Activated CD4-positive, alpha-beta memory T cell treated with anti-CD3 and anti-CD28 coated beads, Interleukin-2, amount 10 ng/mL, durations not matched to agents 7 days and 5 days (primary cell): ENCODE data around the gene C15orf40. TPM values are rescaled to one million over a fixed set of nuclear protein-coding genes. Genes with fewer than 3 reads are reported as not detected.
"Not testable (repeated sequence)": the region's sequence is repeated elsewhere in the genome, so short reads cannot be mapped to it uniquely, and the experiment has no call there.

Source experiments
- CTCF ChIA-PET: fragments of 350-600 bp; sonication (Branson Sonifier 250); formaldehyde crosslinking; loops from one replicate; lab custom pipeline; 2021; ENCODE audit warnings: antibody characterized with exemption, inconsistent platforms; lab: Charles Lee
- POLR2A ChIA-PET: fragments of 350-600 bp; sonication (Branson Sonifier 250); formaldehyde crosslinking; loops from one replicate; lab custom pipeline; 2021; ENCODE audit warnings: antibody characterized with exemption; lab: Charles Lee
- DNase-seq: peaks from one replicate; pipeline ENCODE4 v3.0.0-alpha.2; 2020
- H3K27ac Mint-ChIP-seq: one replicate; pipeline ENCODE4 v1.8.0; 2021; ENCODE audit warnings: mild to moderate bottlenecking, mixed read lengths
- H3K27me3 Mint-ChIP-seq: one replicate; pipeline ENCODE4 v1.8.0; 2021; ENCODE audit warnings: mixed read lengths
- H3K36me3 Mint-ChIP-seq: one replicate; pipeline ENCODE4 v1.8.0; 2021; ENCODE audit warnings: low read depth, mixed read lengths
- H3K4me1 Mint-ChIP-seq: one replicate; pipeline ENCODE4 v1.8.0; 2021; ENCODE audit warnings: mixed read lengths
- H3K4me3 Mint-ChIP-seq: one replicate; pipeline ENCODE4 v1.8.0; 2021; ENCODE audit warnings: mild to moderate bottlenecking, mixed read lengths
- H3K9me3 Mint-ChIP-seq: one replicate; pipeline ENCODE4 v1.8.0; 2021; ENCODE audit warnings: mixed read lengths
- total RNA-seq, 2 experiments: library from RNA; stranded (reverse); gene quantifications; one replicate each; pipeline ENCODE4 v1.2.3, GENCODE V29; 2021

The C15orf40 gene
- total RNA-seq, 2 experiments from 2014 or later: 23.8 to 25.5 TPM

GRCh38 chr15:82945326-82945725, 66.1 kb downstream of the C15orf40 start:
- ChIA-PET POLR2A (no interaction called here), CTCF (no interaction called here)
- Mint-ChIP-seq H3K4me3 (no peak overlapping the region), H3K27ac (no peak overlapping the region), H3K9me3 (no peaks in the 10 kb centered on the region), H3K36me3 (peaks cover 8% of the 10 kb centered on the region), H3K4me1 (no peaks in the 10 kb centered on the region), H3K27me3 (peaks cover 24% of the 10 kb centered on the region)
- DNase-seq: no peak

- CTCF ChIA-PET: no interaction called here
Measured at GRCh38 chr15:82944821-82945220, 66.6 kb downstream of the C15orf40 start.

DNA sequence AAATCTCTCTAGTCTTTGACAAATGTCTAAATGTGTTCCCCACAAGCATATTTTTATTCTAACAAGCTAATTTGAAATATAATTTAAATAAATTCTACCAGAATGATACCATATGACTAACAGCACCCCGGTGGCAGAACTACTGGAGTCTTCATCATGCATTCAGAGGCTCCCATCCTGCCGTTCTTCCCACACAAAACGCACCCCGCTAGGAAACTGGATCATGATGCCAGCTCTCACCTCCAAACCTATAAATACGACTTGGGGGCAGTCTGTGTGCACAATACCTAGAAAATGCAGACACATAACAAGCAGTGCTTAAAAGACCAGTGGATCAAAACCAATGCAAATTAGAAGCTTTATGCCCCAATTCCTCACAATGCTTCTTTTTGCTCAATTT, 67.4 kb downstream of the C15orf40 start:
- peaks cover 24% of the 10 kb centered on the region for H3K27me3 Mint-ChIP-seq
- peaks cover 8% of the 10 kb centered on the region for H3K36me3 Mint-ChIP-seq
- ChIA-PET POLR2A (no interaction called here), CTCF (no interaction called here)
- no peak for DNase-seq
- H3K9me3 Mint-ChIP-seq: no peaks in the 10 kb centered on the region
- no peak overlapping the region for H3K27ac Mint-ChIP-seq
- H3K4me3 Mint-ChIP-seq: no peak overlapping the region
- H3K4me1 Mint-ChIP-seq: no peaks in the 10 kb centered on the region

More at GRCh38 chr15:82944821-82945220, 66.6 kb downstream of the C15orf40 start:
- Mint-ChIP-seq H3K4me1 (no peaks in the 10 kb centered on the region), H3K4me3 (no peak overlapping the region), H3K27ac (no peak overlapping the region), H3K36me3 (peaks cover 8% of the 10 kb centered on the region), H3K9me3 (no peaks in the 10 kb centered on the region), H3K27me3 (peaks cover 24% of the 10 kb centered on the region)
- no peak for DNase-seq
- POLR2A ChIA-PET: no interaction called here

DNA sequence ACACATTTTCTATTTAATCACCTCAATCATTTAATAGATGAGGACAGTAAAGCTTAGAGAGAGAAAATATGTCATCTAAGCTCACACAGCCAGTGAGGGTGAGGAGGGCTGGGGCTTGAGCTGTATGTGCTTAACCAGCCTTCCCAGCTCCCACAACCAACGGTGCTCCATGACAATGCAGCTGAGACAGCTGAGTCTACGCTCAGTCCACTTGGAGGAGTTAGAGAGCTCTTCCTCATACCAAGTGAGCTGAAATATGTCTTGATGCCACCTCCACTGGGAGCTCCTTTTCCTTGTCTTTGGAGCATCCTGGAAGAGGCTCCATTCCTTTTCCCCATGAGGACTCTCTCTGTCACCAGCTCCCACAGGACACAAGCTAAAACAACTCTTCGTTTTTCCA, 68.3 kb downstream of the C15orf40 start:
- Mint-ChIP-seq H3K4me3 (no peak overlapping the region), H3K27ac (no peak overlapping the region), H3K9me3 (no peaks in the 10 kb centered on the region), H3K4me1 (no peaks in the 10 kb centered on the region), H3K36me3 (peaks cover 8% of the 10 kb centered on the region), H3K27me3 (peaks cover 32% of the 10 kb centered on the region)
- POLR2A ChIA-PET: interaction anchor here (0.6 kb wide), 1 partner anchor 43 kb away, joined by 3 read pairs; the partner anchor contains the start of gene RAMAC
- DNase-seq: no peak
- CTCF ChIA-PET: no interaction called here

GRCh38 chr15:82942691-82943090, 68.7 kb downstream of the C15orf40 start:
- Mint-ChIP-seq H3K4me1 (no peaks in the 10 kb centered on the region), H3K27me3 (peaks cover 33% of the 10 kb centered on the region), H3K9me3 (no peaks in the 10 kb centered on the region), H3K36me3 (peaks cover 8% of the 10 kb centered on the region), H3K27ac (no peak overlapping the region), H3K4me3 (no peak overlapping the region)
- CTCF ChIA-PET: no interaction called here
- no peak for DNase-seq
- POLR2A ChIA-PET: no interaction called here

DNA sequence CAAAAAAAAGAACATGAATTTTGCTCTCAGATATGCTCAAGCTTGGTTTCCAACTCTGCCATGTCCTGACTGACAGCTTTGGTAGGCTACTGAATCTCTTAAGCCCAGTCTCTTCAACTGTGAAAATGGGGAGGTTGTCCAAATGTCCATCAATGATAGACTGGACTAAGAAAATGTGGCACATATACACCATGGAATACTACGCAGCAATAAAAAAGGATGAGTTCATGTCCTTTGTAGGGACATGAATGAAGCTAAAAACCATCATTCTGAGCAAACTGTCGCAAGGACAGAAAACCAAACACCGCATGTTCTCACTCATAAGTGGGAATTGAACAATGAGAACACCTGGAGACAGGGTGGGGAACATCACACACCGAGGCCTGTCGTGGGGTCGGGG, 71.8 kb downstream of the C15orf40 start:
- CTCF ChIA-PET, H3K36me3 Mint-ChIP-seq, H3K27ac Mint-ChIP-seq, DNase-seq, H3K4me1 Mint-ChIP-seq, H3K9me3 Mint-ChIP-seq, POLR2A ChIA-PET, H3K4me3 Mint-ChIP-seq: not testable (repeated sequence)
- peaks cover 28% of the 10 kb centered on the region for H3K27me3 Mint-ChIP-seq

Other genes starting within 250 kb of the C15orf40 start
- gene FSD2, start 205.6 kb downstream of the C15orf40 start, total RNA-seq: not detected
- gene WHAMM, start 202.0 kb downstream of the C15orf40 start, total RNA-seq: 10 to 100 TPM; 11.1 to 13.7 TPM
- gene HOMER2, start 58.9 kb downstream of the C15orf40 start, total RNA-seq: 10 to 100 TPM; 20.0 to 26.0 TPM
- gene RAMAC, start 25.4 kb downstream of the C15orf40 start, total RNA-seq: 10 to 100 TPM; 24.1 TPM
- gene BTBD1, start 55.6 kb upstream of the C15orf40 start, total RNA-seq: 10 to 100 TPM; 55.0 to 58.6 TPM
- 10 to 100 TPM; 20.4 to 22.0 TPM for gene TM6SF1, start 96.0 kb upstream of the C15orf40 start, total RNA-seq
- 10 to 100 TPM; 20.5 to 23.3 TPM for gene HDGFL3, start 196.2 kb upstream of the C15orf40 start, total RNA-seq